ENCODE results near the gene IMPA2. TPM values are rescaled to one million over a fixed set of nuclear protein-coding genes. Genes with fewer than 3 reads are reported as not detected.

The IMPA2 gene
- total RNA-seq, 1 donor from 2014 or later = 41.9 TPM

- H3K36me3 Mint-ChIP-seq = peaks cover 14% of the 10 kb centered on the region
Measured at GRCh38 chr18:12008181-12008767, 27.0 kb downstream of the IMPA2 start.

GRCh38 chr18:12008842-12009580 lies 27.7 kb downstream of the IMPA2 start:
- Histone ChIP-seq H3K79me2 (ENCODE audit: low read depth) (no peaks in the 10 kb centered on the region), H3F3A (ENCODE audit: low read depth) (no peaks in the 10 kb centered on the region), H3K36me3 (no peaks in the 10 kb centered on the region), H3K27me3 (no peaks in the 10 kb centered on the region), H2AFZ (replicated peaks) (no peak overlapping the region), H3K9ac (no peak overlapping the region), H3K4me1 (no peaks in the 10 kb centered on the region), H3K4me3 (no peak overlapping the region), H3K9me3 (ENCODE audit: low read depth) (no peaks in the 10 kb centered on the region), H3K4me2 (no peak overlapping the region), H4K20me1 (ENCODE audit: low read depth) (peaks cover 12% of the 10 kb centered on the region), H3K27ac (no peak overlapping the region)
- Mint-ChIP-seq H3K4me3 (no peak overlapping the region), H3K36me3 (peaks cover 14% of the 10 kb centered on the region), H3K27ac (no peak overlapping the region), H3K9me3 (no peaks in the 10 kb centered on the region), H3K4me1 (peaks cover 25% of the 10 kb centered on the region), H3K27me3 (ENCODE audit: insufficient read depth, low read depth) (peaks cover 4% of the 10 kb centered on the region)
- DNase-seq (ENCODE audit: low spot score) = no peak
- TF ChIP-seq EZH2phosphoT487 (IDR thresholded peaks at IDR 0.05) (no peak), EZH2 (IDR thresholded peaks at IDR 0.05) (no peak), CTCF (IDR thresholded peaks at IDR 0.05) (no peak)

More at GRCh38 chr18:12008181-12008767, 27.0 kb downstream of the IMPA2 start:
- Histone ChIP-seq H3K4me3 (no peak overlapping the region), H3K9ac (no peak overlapping the region), H3K4me2 (no peak overlapping the region), H3K79me2 (ENCODE audit: low read depth) (no peaks in the 10 kb centered on the region), H3K36me3 (no peaks in the 10 kb centered on the region), H4K20me1 (ENCODE audit: low read depth) (peaks cover 12% of the 10 kb centered on the region), H2AFZ (replicated peaks) (no peak overlapping the region), H3K27ac (no peak overlapping the region), H3K4me1 (no peaks in the 10 kb centered on the region), H3K9me3 (ENCODE audit: low read depth) (no peaks in the 10 kb centered on the region), H3F3A (ENCODE audit: low read depth) (no peaks in the 10 kb centered on the region), H3K27me3 (no peaks in the 10 kb centered on the region)
- H3K4me3 Mint-ChIP-seq = no peak overlapping the region
- H3K9me3 Mint-ChIP-seq = no peaks in the 10 kb centered on the region
- H3K4me1 Mint-ChIP-seq = peaks cover 23% of the 10 kb centered on the region
- TF ChIP-seq EZH2phosphoT487 (IDR thresholded peaks at IDR 0.05) (no peak), CTCF (IDR thresholded peaks at IDR 0.05) (no peak), EZH2 (IDR thresholded peaks at IDR 0.05) (no peak)
- no peak for DNase-seq (ENCODE audit: low spot score)
- H3K27ac Mint-ChIP-seq = no peak overlapping the region
- H3K27me3 Mint-ChIP-seq (ENCODE audit: insufficient read depth, low read depth) = peaks cover 2% of the 10 kb centered on the region

- H3K27me3 Mint-ChIP-seq (ENCODE audit: insufficient read depth, low read depth) = peaks cover 4% of the 10 kb centered on the region
- Histone ChIP-seq H3K4me3 (no peak overlapping the region), H3K27ac (no peak overlapping the region), H4K20me1 (ENCODE audit: low read depth) (peaks cover 12% of the 10 kb centered on the region), H3K27me3 (no peaks in the 10 kb centered on the region), H3F3A (ENCODE audit: low read depth) (no peaks in the 10 kb centered on the region), H2AFZ (replicated peaks) (no peak overlapping the region), H3K36me3 (no peaks in the 10 kb centered on the region), H3K4me1 (no peaks in the 10 kb centered on the region), H3K79me2 (ENCODE audit: low read depth) (no peaks in the 10 kb centered on the region), H3K9ac (no peak overlapping the region), H3K4me2 (no peak overlapping the region), H3K9me3 (ENCODE audit: low read depth) (no peaks in the 10 kb centered on the region)
- no peak overlapping the region for H3K4me3 Mint-ChIP-seq
- H3K27ac Mint-ChIP-seq = no peak overlapping the region
- no peak for DNase-seq (ENCODE audit: low spot score)
- H3K4me1 Mint-ChIP-seq = peaks cover 30% of the 10 kb centered on the region
- TF ChIP-seq EZH2phosphoT487 (IDR thresholded peaks at IDR 0.05) (no peak), EZH2 (IDR thresholded peaks at IDR 0.05) (no peak), CTCF (IDR thresholded peaks at IDR 0.05) (no peak)
- peaks cover 15% of the 10 kb centered on the region for H3K36me3 Mint-ChIP-seq
- H3K9me3 Mint-ChIP-seq = no peaks in the 10 kb centered on the region
Measured at GRCh38 chr18:12009581-12010140, 28.4 kb downstream of the IMPA2 start.

Data from neural progenitor cell (in vitro differentiated cells).